T-helper 22 cell (primary cell): Measurements from ENCODE around the gene OR4M1.
"Not testable (repeated sequence)": the region's sequence is repeated elsewhere in the genome, so short reads cannot be mapped to it uniquely, and the experiment has no call there.

ENCODE experiments used
- DNase-seq: peaks from one replicate; pipeline ENCODE4 v3.0.0-alpha.2; 2020; ENCODE audit warnings: low read depth

The OR4M1 gene, protein sequence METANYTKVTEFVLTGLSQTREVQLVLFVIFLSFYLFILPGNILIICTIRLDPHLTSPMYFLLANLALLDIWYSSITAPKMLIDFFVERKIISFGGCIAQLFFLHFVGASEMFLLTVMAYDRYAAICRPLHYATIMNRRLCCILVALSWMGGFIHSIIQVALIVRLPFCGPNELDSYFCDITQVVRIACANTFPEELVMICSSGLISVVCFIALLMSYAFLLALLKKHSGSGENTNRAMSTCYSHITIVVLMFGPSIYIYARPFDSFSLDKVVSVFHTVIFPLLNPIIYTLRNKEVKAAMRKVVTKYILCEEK

GRCh38 chr14:19773204-19773603, at the start of gene OR4M1:
OR4M1 (plus strand) TSS chr14:19773504; CDS start chr14:19780323, 6,819 bp downstream.
- not testable (repeated sequence) for DNase-seq

GRCh38 chr14:19729359-19729758, 43.9 kb upstream of the OR4M1 start:
- DNase-seq, result no peak

DNA sequence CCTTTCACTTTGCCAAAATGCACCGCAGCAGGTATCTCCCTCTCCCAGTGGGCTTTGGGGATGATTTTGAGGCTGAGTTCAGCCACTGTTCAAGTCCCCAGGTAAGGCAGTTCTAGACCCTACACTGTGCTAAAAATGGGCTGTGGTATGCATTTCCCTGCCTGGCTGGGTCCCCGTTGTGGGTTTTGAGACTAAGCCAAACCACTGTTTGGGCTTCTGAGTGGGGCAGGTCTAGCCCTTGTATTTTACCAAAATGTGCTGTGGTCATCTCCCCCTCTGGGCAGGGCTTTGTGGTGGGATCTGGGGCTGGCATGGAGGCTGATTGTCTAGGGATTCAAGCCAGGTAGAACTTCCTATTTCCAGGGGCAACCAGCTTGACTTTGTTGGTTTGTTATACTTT, 43.5 kb upstream of the OR4M1 start:
- DNase-seq, result no peak

GRCh38 chr14:19733893-19734292, 39.4 kb upstream of the OR4M1 start:
- not testable (repeated sequence) for DNase-seq

DNA sequence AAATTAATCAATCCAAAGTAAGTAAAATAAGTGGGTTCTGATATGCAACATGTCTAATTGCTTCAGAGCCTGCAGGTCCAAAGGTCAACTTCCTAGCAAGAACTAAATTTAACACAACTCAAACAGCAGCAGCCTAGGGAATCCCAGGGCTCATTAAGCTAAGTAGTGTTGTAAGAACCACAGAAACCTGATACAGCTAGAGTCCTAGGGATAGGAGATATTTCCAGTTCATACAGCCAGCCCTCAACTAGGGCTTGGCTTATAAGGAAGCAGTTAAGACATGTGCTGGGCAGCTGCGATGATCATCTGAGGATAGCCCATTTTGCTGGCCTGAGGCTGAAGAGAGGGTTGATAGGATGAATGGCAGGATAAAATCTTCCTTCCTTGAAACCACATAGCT, 30.0 kb upstream of the OR4M1 start, which contains the start of gene OR4Q3:
OR4Q3 (plus strand) TSS at position 316 of the 400 bp plus-strand sequence.
- no peak for DNase-seq

GRCh38 chr14:19752316-19752715, 21.0 kb upstream of the OR4M1 start:
- not testable (repeated sequence) for DNase-seq

DNA sequence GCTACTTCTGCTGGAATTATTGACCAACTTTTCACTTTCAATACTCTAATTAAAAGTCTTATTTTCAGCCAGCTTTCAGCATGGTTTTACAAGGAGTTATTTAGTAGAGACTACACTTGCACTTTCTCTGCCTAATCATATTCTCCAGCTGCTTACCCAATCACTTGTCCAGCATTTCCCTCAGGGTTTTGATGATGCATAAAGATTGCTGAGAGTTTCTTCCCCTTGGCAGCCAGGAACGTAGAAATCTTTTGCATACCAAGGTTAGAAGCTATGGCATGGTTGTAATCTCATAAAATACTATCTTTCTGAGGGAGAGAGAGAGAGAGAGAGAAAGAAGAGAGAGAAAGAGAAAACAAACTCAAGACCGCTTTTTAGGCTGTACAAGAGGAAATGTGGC, 19.1 kb upstream of the OR4M1 start:
- no peak for DNase-seq

DNA sequence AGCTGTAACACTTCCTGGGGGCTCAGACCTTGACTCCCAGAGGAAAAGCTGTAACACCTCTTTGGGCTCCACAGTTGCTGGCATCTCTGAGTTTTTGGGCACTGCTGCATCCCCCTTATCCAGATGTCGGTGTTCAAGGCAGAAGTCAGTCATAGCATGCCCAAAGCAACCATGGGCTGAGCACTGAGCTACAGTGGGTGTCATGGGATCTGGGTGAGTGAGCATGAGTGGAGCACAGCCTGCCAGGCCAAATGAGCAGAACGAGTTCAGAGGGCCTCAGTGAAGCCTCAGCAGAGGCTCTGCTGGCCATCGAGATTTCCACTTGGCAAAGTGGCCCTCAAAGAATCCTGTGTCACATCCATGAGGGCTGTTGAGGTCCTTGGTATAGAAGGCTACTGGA, 1.8 kb upstream of the OR4M1 start:
- DNase-seq, result not testable (repeated sequence)

DNA sequence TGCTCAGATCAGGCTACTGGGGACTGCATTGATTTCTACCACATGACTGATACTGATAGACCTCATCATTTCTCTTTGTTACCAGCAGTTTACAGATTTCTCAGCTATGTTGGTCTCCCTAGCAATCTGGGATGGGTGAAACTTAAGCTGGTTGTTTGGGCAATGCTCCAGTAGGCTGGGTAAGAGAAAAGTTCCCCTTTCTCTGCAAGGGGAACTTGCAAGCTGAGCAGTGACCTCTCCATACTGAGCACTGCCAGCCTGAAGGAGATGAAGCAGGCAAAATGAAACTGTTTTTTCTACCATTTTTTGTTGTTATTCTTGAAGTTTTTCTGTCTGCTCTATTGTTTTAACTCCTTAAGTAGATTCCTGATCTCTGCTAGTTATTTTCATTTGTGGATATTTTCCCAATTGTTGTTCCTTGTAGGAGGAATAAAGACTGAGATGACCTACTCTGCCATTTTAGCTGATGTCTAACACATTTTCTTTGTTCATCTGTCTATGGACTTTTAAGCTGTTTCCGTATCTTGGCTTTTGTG, 1.3 kb upstream of the OR4M1 start:
- DNase-seq, result no peak

DNA sequence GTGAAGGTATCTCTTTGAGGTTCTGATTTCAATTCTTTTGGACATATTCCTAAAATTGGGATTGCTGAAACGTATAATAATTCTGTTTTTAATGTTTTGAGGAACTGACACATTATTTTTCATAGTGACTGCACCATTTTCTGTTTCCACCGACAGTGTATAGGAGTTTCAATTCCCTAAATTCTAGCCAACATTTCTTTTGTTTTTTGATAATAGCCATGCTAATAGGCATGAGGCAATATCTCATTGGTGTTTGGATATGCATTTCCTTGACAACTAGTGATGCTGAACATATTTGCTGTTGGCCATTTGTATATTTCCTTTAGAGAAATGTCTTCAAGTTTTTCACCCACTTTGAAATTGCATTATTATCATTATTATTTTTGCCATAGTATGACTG, 850 bp upstream of the OR4M1 start:
- not testable (repeated sequence) for DNase-seq

DNA sequence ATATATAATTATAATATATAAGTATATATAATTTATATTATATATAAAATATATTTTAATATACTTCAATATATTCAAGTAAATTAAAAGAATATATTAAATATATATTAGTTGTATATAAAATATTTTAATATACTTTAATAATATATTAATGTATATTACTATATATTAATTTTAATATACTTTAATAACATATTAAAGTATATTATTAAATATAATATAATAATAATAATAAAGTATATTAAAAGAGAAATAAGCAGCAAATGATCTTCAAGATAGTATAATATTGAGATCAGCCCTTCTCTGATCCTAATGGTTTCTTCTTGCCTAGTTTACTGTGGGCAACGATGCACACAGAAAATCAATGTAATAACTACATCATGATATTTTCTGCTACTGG, 2.3 kb downstream of the OR4M1 start:
- no peak for DNase-seq

DNA sequence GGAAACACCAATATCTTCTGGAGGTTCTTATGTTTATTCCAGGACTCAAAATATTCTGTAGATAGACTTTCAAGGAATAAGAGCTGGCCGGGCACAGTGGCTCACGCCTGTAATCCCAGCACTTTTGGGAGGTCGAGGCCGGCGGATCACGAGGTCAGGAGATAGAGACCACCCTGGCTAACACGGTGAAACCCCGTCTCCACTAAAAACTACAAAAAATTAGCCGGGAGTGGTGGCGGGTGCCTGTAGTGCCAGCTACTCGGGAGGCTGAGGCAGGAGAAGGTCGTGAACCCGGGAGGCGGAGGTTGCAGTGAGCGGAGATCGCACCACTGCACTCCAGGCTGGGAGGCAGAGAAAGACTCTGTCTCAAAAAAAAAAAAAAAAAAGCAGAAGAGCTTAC, 12.5 kb downstream of the OR4M1 start:
- not testable (repeated sequence) for DNase-seq

- not testable (repeated sequence) for DNase-seq
Observed at GRCh38 chr14:19787318-19787717, 14.0 kb downstream of the OR4M1 start.

- DNase-seq, result not testable (repeated sequence)
Observed at GRCh38 chr14:19788150-19788549, 14.8 kb downstream of the OR4M1 start.

GRCh38 chr14:19796520-19797108, 23.3 kb downstream of the OR4M1 start:
- DNase-seq, result not testable (repeated sequence)

DNA sequence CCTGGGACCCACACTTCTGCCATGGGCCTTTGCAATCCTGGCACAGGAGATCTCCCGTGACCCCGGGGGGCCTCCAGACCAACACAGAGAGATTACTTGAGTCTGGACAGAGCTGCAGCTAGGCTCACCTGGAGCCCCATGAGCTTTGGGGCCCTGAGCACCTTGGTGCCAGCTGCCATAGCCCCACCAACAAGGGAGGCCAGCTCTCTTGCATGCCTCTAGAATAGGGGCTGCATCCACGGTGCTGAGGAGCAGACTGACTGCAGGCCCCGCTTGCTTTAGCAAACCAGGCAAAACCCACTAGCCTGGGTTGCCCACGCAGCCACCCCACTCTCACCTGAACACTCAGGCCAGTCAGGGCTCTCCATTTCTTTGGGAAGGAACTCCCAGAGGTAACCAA, 26.6 kb downstream of the OR4M1 start:
- DNase-seq, result no peak

GRCh38 chr14:19800282-19801117, 27.2 kb downstream of the OR4M1 start:
- DNase-seq, result no peak

DNA sequence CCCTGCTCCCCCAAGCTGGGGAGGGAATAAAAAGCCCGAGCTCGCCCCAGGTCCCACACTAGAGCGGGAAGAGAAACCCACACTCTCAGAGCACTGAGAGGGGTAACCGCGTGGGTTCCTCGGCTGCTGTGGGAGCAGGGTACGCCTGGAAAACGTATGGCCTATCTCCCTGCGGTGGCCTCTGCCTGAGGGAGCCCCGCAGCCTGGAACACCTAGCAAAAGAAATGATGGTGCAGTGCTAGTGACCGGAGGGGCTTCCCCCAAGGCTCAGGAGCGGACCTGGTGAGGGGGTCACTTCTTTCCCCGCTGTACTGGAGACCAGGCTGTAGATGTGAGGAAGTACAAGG, 27.8 kb downstream of the OR4M1 start:
- no peak for DNase-seq

DNA sequence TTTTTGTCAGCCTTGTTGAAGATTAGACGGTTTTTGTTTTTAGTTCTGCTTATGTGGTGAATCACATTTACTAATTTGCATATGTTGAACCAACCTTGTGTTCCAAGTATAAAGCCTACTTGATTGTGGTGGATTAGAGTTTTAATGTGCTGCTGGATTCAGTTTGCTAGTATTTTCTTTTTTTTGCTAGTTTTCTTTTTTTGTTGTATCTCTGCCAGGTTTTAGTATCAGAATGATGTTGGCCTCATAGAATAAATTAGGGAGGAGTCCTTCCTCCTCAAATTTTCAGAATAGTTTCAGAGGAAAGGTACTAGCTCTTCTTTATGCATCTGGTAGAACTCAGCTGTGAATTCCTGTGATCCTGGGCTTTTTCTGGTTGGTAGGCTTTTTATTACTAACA, 30.2 kb downstream of the OR4M1 start, which contains the start of gene OR4N2:
OR4N2 (plus strand) TSS at position 301 of the 400 bp plus-strand sequence. CDS start 23,679 bp downstream, outside the sequence.
- not testable (repeated sequence) for DNase-seq

- DNase-seq, result not testable (repeated sequence)
Observed at GRCh38 chr14:19813171-19813920, 40.0 kb downstream of the OR4M1 start.

DNA sequence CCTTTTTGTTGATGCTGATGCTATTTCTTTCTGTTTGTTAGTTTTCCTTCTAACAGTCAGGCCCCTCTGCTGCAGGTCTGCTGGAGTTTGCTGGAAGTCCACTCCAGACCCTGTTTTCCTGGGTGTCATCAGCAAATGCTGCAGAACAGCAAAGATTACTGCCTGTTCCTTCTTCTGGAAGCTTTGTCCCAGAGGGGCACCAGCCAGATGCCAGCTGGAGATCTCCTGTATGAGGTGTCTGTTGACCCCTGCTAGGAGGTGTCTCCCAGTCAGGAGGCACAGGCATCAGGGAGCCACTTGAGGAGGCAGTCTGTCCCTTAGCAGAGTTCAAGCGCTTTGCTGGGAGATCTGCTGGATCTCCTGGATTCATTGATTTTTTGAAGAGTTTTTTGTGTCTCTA, 46.6 kb downstream of the OR4M1 start:
- not testable (repeated sequence) for DNase-seq

GRCh38 chr14:19821016-19821415, 47.7 kb downstream of the OR4M1 start:
- not testable (repeated sequence) for DNase-seq
